Activated T-cell treated with anti-CD3 and anti-CD28 coated beads for 48 hours (primary cell): ENCODE results near the gene NOVA1.

ENCODE experiments used
- DNase-seq: peaks from one replicate; pipeline ENCODE4 v3.0.0-alpha.2; 2020; ENCODE audit warnings: low read depth

NOVA1 gene

GRCh38 chr14:26593357-26593756, 4.5 kb downstream of the NOVA1 start:
- no peak for DNase-seq

DNA sequence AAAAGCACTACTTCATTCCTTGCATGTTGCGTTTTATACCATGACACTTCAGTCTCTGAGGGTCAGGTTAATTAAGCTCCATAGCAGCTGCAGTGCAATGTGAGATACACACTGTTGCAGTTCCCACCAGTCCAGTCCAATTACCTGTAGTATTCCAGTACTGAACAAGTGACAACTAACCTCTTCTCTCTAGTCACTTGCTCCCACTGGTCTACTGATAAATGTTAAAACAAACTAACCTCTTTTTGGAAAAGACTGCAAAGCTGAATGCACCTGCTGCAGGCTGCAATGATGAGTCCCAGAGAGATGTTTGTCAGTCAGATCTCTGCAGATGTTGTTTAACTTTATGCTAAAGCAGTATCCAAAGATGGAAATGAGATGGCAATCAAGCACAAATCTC, 7.9 kb downstream of the NOVA1 start:
- no peak for DNase-seq

DNA sequence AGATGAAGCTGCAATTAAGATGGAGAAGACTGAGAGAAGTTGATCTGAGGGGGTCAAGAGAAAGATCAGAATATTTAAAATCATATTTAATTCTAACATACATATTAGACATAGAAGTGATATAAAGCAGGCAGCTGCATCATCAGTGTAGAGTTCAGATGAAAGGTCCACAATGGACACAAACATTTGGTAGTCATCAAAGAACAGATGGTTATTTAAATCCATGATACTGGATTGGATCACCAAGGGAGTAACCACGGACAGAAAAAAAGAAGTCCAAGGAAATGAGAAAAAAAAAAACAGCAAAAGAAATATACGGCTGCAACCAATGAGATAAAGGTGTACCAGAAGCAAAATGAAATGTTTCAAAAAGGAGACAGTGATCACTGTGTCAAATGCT, 20.1 kb downstream of the NOVA1 start:
- no peak for DNase-seq

DNA sequence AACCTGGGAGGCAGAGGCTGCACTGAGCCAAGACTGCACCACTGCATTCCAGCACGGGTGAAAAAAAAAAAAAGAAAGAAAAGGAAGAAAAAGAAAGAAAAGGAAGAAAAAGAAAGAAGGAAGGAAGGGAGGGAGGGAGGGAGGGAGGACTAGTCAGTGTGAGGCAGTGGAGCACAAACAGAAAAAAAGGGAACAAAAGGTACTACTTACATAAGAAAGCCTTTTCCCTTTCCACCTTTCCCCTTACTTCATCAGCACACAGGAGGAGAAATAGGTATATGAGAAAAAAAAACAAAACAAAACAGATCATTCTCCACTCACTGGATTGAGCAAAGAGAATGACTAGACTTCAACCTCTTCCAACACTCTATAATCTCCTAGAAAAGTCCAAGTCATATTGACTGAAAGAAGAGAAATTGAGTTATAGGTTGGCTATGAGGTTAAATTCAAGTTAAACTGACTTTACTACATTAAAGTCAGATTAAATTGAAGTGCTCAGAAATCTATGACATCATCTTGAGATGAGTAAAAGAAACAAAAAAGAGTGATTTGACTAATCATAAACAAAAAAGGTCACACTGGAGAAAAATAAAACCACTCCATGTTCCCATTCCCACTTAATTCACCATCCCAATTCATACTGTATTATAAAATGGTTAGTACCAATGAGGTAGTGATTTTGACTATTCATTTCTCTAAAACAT, 43.6 kb downstream of the NOVA1 start:
- DNase-seq = no peak

DNA sequence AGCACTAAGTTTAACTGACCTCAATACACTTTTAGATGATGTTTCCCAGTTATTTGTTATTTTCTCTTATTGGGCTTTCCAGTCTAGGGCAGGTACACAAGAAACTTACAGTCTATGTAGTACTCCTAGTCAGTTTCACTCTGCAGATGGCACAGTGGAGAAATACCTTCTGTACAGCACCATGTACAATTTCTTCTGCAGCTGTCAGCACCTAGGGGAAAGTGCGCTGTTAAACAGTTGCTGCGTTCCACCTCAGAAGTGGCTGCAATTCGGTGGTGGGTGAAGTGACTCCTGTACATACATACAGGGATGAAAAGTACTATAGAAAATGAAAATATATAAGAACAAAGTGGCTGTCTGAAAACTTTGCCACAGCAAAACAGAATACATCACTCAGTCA, 48.3 kb downstream of the NOVA1 start:
- DNase-seq = no peak

GRCh38 chr14:26548406-26548805, 49.4 kb downstream of the NOVA1 start:
- DNase-seq = no peak

GRCh38 chr14:26538176-26538575, 59.7 kb downstream of the NOVA1 start:
- DNase-seq = no peak

DNA sequence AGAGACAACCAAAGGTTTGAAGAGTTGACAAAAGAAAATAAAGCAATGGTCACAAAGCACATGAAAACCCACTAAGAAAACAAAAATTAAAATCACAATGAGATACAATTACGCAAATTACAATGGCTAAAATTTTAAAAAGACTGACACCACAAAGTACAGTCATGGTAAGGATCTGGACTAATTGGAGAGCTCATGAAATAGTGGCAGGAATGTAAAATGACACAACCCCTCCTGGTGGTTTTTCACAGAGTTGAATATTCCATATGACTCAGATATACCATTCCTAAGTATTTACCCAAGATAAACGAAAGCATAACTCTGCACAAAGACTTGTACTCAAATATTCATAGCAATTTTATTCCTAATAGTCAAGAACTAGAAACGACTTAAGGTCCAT, 65.9 kb downstream of the NOVA1 start:
- DNase-seq = no peak

DNA sequence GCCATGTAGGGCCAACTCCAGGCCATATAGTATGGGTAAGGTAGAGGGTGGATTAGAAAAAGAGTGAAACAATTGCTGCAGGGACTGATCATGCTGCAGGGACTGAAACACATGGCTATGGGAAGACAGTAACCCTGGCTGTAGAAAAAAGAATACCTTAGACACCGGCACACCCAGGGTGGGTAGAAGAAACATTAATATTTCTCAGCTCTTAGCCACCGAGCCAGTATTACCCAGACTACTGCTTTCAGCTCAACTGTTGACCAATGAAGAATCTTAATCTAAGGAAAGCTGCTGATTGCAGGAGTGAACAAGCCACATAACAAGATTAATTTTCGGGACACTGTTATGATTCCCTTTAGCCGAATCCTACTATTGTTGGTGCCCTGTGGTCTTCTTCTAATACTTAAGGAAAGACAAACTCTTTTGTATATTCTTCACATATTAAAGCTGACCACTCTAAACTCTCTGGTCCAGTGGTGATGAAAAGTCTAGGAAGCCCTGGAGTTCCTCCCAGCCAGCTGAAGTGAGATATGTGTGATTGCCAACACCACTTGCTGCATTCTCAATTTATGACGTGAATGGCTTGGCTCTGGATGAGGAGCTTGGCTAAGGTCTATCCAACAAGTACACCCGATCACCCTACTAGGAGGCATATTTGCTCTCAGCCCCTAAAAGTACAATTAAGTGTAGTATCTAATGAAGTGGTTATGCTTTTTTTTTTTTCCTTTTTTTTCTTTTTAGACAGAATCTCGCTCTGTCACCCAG, 69.2 kb downstream of the NOVA1 start:
- no peak for DNase-seq

DNA sequence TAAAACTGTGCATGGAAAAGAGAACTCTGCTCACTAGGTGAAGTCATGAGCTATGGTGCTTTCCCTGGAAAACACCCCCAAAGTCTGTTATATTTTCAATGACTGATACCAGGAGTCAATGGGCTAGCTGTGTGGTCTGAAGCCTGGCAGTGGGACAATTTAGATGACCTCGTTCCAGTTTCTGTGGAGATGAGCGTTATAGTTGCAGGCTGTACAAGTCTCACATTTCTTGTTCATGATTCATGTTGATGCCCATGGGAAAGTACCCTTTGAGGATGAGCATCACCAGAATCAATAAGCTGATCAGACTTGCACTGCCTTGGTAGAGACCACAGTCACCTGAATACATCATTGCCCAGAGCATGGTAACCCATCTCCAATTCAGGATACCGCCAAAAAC, 70.7 kb downstream of the NOVA1 start:
- no peak for DNase-seq

DNA sequence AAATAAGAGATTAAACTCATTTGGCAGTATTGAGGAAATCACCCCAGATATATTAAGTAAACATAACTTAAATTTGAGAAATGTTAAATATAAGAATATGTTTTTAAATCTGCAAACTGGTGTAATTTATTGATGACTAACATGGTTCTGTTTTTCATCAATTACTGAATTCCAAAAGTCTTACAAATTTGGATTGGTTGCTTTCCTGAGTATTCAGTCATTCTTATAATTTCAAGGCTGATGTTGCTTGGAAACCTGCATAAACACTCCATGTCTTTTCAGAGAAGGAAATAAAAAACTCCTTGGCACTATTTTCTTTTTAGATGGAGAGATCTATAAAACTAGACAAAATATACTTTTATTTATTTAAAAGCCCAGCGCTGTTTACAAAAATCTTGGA, 71.7 kb downstream of the NOVA1 start:
- no peak for DNase-seq

- no peak for DNase-seq
Observed at GRCh38 chr14:26525085-26525484, 72.7 kb downstream of the NOVA1 start.

DNA sequence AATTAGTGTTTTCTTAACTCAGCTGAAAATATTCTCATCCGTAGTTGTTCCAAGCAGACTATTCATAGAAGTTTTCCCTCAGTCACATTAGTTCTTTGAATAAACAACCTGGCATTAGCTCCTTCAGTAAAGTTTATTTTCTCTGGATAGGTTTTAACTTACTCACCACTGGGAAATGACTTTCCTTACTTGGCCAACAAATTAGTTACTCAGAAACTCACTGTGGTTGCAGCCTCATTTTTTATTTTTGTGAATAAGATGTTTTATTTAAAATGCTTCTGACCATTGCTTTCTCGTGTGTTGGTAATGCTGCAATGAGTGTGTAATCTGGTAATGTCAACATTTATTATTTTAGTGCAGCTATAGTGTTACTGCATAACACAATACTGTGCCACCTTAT, 74.9 kb downstream of the NOVA1 start:
- no peak for DNase-seq

DNA sequence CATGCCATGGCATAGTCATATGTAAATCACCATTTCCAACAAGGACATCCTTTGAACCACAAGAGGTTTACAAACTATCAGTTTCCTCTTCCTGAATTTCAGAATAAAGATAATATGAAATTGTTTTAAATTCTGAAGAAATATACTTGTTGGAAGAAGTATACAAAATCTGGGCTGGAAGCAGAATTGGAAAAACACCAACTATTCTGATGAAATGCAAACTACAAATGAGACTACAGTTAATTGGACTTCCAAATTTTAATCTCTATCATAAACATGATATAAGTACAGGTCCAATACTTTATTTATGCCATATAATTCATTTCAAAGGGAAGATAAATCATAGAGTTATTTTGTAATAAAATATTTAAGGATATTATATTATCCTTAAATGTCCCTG, 80.1 kb downstream of the NOVA1 start:
- DNase-seq = no peak

GRCh38 chr14:26500028-26500427, 97.8 kb downstream of the NOVA1 start:
- DNase-seq = no peak

DNA sequence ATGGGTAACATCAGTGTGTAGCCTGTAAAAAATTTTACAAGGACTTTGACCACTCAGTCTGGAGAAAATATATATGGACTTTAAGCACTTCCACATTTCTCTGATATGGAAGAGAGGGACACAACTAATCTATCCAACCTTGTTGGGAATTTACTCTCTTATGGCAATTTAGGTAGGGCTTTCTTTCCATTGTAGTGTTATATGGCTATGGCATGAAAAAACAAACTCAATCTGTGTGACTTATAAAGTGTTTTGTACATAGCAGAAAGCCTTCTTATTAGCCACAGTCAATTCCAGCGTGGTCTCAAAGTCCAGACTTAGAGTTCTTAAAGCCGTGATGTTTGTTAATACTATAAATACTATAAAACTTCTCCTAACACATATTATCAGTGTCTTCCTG, 98.3 kb downstream of the NOVA1 start:
- no peak for DNase-seq

DNA sequence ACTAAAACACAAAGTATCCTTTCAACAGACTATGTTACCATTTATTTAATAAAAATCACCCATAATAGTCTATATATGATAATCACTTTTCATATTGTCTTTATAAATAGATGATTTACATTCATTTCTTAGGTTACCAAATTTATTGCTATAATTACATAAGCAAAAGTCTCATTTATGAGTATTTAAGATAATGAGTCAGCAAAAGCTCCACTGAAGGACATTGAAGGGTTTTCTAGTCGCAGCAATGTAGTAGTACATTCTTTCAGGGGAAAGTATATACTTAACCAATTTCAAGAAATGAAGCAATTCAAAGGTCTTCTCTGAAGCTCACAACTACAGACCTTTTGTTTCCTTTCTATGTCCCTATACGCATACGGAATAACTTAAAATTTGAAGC, 110.9 kb downstream of the NOVA1 start:
- no peak for DNase-seq

DNA sequence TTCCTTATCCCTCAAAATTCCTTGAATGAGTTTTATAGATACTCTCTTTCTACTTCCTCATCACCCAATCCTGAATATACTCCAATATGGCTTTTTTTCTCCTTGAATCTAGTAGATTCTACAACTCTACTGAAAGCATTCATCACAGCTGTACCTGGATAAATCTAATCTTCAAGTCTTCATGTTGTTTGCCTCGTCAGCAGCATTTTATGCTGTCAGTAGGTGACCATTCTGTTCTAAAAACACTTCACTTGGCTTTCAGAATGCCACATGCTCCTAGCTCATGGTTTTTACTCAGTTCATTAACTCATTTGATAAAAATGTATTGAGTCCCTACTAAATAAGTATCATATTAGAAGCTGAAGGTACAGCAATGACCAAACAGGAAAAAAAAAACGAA, 113.3 kb downstream of the NOVA1 start:
- no peak for DNase-seq

GRCh38 chr14:26478967-26479366, 118.9 kb downstream of the NOVA1 start:
- DNase-seq = no peak

- DNase-seq = no peak
Observed at GRCh38 chr14:26466862-26467261, 131.0 kb downstream of the NOVA1 start.

GRCh38 chr14:26463136-26463535, 134.7 kb downstream of the NOVA1 start:
- DNase-seq = no peak

DNA sequence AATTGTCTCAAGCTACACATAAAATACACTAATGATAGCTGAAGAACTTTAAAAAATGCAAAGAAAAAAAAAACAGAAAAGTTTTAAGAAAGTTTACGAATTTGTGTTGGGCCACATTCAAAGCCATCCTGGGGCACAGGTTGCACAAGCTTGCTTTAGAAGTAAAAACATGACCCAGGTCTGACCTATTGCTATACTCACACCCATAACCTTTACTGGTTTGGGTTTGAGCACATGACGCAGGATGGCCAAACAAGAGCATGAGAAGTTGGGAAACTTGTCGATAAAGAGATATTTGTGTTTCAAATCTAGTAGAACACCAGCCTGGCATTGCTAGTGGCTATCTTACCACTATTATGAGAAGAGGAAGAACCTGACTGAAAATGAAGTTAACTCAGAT, 143.7 kb downstream of the NOVA1 start:
- DNase-seq = no peak

- no peak for DNase-seq
Observed at GRCh38 chr14:26448181-26448855, 149.5 kb downstream of the NOVA1 start.
